NCI-H345 treated with DMSO at 0.1 percent for 48 hours (cell line): Measurements from ENCODE around the gene KRTCAP2.
"Not testable (repeated sequence)": the region's sequence is repeated elsewhere in the genome, so short reads cannot be mapped to it uniquely, and the experiment has no call there.

Experiments
- DNase-seq: peaks from one replicate; lab custom pipeline; 2025; ENCODE audit not compliant: unreplicated experiment; lab: John Stamatoyannopoulos, UW

The KRTCAP2 gene

DNA sequence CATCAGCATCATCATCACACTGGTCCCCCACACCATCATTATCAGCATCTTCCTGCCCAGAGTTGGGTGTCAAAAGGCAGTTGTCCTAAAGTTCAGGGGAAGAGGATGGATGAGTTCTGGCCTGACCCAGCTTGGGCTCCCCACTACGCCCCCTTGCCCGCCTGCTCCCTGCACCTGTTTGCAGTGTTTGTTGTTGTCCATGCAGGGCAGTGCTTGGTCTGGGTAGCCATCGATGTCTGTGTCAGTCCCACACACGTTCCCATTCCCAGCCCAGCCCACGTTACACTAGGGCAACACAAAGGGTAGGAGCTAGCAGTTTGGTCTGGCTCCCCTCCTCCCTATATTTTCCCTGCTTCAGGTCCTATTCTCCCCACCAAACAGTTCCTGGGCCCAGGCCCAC lies 27.8 kb upstream of the KRTCAP2 start:
- DNase-seq, result no peak

DNA sequence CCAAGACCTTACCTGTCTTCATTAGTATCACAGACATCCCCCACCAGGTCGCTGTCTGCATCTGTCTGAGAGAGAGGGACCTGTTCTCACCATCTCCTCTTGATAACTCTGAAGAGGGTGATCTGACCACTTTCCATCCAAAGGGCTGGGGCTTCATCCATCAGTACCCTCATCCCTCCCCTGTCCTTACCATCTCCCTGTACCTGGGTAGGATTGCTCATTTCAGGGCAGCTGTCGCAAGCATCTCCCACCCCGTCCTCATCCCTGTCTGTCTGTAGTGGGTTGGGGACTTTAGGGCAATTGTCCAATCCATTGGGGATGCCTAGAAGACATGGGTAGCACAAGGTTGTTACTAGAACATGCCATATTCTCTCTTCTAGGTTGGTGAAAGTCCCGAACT lies 26.7 kb upstream of the KRTCAP2 start:
- no peak for DNase-seq

DNA sequence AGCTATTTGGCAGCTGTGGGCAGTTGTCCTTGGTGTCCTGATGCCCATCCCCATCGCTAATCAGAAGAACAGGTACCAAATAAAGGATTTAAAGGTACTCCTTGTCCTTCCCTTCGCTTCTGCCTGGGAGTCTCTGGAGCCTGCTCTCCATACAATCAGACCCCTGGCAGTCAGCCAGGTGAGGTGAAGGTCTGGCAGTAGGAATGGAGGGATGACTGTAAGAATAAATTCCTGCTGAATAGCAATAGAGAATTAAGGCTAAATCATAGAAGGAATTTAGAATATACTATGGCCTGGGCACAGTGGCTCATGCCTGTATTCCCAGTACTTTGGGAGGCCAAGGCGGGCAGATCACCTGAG lies 25.4 kb upstream of the KRTCAP2 start:
- no peak for DNase-seq

DNA sequence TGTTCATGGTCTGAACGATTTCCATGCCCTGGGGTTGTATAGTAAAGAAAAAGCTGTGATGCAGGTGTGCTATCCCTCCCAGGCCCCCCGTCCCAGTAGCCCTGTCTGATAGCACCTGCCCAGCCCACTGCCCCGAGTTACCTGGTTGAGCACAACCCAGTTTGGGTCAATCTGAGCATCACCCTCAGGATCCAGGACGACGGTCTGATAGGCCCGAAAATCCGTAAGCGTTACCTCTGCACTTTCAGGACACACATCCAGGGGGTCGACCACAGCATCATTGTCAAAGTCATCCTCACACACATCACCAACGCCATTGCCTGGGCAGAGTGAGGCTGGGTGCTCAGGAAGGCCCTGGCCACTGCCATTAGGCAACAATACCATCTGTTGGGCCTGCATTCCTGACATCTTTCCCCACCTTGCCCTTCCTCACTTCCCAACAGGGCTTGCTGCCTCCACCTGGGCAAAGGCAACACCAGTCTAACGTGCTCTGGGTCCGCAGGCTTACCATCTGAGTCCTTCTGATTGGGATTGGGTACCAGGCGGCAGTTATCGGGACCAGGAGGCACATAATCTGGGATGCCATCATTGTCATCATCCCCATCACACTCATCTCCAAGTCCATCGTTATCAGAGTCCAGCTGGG lies 24.9 kb upstream of the KRTCAP2 start:
- no peak for DNase-seq

DNA sequence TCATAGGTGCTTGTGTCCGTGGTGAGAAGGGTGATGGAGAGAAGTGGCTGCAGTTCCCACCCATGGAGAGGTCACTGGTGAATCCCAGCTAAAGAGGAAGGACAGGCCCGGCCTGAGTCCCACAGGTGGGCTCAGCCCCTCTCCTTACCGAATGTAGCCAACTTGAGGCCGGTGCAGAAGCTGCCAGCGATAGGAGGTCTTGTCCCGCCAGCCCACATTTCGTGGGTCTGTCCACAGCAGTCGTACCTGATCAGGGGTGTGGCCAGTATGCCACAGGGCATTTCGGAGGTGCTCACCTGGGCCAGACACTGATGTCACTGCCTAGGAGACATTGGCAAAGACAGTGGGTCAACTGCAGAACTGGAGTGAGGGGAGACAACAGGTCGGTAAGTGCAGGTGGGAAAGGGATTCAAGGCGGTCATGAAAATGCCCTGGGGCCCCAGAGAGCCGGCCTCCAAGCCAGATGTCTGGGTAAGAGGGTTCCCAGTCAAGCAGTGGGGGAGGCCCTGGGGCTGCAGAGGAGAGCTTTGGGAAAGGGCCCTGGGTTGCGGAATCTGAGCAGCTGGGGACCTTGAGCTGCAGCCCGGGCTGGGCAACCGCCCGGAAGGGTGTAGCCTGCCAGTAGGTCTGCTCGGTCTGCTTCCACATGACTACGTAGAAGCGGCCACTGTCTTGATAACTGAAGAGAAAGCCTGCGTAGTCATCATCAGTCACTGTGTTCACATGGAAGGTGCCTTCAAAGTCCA lies 24.0 kb upstream of the KRTCAP2 start:
- DNase-seq, result no peak

DNA sequence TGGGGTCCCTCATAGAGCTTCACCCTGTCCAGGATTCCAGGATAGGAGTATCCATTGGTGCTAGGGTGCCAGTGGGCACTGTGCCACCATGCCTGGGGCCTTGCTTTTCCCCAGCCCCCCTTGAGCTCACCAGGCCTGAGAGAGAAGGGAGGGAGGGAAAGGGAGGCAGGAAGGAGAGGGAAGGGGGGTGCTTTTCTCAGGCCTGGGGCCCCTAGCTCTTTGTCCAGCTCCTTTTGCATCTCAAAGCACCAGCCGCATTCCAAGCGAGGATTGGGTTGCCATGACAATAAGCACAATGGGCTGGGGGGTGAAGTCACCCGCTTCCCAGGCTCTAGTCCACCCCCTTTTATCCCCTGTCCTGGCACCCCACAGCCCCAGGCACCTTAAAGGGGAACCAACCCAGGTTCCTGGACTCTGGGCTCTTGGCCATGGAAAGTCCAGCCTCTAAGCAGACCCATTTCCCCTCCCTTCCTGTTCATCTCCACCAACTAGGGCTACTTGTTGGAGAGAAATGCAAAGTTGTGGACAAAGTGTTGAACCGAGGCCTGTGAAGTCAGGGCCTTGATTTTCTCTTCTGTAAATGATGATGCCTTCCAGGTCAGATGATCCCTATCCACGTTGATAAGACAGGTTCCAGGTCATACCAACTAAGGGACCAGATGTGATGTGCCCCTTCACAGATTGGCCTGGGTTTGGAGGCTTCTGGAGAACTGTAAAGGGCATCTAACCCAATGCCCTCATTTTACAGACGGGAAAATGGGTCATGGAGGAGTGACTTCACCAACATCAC lies 23.2 kb upstream of the KRTCAP2 start:
- no peak for DNase-seq

DNA sequence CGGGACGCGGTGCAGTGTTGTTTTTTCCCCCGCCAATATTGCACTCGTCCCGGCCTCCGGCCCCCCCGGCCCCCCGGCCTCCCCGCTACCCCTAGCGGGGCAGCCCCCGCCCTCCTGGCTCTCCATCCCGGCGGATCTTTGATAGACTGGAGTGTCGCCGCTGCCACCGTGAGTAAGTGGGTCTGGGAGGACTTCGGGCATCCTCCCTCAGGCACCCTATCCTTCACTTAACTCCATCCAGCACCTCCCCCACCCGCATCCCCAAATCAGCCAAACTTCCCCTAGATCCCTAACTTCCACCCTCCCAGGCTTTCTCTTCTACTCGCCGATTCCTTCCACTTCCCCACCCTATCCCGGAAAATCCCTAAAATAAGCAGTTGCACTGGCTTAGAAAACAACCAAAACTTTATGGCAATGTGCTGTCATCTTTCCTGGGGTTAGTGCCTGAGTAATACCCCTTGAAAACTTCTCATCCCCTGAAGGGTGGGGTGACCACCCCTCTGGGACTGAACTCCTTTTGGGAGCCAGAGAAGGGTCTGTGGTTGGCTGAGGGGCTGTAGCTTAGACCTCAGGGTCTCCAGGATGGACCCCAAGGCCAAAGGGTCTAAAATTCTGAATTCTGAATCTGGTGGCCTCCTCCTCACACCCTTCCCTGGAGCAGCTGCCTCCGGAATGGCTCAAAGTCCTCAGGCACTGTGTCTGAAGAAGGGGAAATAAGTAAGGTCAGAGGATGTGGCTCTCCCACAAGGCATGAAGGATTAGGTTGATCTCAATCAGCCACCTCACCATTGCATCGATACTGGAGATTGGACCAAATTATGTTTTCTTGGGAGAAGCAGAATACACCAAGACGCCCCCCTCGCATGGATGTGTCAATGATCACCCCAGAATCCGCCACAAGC lies 22.3 kb upstream of the KRTCAP2 start:
- no peak for DNase-seq

DNA sequence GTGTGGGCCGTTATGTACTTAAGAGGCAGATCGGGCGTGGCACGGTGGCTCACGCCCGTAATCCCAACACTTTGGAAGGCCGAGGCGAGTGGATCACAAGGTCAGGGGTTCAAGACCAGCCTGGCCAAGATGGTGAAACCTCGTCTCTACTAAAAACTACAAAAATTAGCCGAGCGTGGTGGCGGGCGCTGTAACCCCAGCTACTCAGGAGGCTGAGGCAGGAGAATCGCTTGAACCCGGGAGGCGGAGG lies 20.8 kb upstream of the KRTCAP2 start:
- DNase-seq, result not testable (repeated sequence)

DNA sequence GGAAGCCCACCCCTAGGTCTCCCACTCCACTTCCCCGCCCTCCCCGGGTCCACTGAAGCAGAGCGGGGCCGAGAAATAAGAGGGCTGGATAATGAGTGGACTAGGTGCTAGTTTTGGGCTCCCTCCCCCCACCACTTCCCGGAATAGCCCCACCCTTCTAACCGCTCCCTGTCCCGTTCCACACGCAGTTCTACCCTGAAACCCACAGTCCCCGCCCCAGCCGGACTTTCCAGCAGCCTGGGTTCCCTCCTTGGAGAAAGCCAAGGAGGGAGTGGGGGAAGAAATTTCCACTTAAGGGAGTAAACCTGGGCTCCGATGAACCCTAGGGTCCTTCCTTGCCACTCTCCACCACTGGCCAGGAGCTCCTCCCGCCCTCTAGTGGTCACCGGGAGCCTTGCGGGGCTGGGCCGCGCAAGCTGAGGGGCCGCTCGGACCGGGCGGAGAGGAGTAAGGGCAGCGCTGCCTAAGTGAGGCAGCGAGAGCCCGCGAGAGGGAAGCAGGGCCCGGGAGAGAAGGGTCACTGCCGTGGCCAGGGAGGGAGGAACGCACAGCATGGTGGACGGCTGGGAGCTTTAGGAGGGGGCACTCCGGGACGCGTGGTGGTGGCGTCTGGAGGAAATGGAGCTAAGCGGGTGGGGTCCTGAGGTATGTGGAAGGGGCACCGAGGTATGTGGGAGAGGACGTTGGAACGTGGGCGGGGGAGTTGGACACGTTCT lies 20.3 kb upstream of the KRTCAP2 start:
- peak; percentile 96 for DNase-seq

DNA sequence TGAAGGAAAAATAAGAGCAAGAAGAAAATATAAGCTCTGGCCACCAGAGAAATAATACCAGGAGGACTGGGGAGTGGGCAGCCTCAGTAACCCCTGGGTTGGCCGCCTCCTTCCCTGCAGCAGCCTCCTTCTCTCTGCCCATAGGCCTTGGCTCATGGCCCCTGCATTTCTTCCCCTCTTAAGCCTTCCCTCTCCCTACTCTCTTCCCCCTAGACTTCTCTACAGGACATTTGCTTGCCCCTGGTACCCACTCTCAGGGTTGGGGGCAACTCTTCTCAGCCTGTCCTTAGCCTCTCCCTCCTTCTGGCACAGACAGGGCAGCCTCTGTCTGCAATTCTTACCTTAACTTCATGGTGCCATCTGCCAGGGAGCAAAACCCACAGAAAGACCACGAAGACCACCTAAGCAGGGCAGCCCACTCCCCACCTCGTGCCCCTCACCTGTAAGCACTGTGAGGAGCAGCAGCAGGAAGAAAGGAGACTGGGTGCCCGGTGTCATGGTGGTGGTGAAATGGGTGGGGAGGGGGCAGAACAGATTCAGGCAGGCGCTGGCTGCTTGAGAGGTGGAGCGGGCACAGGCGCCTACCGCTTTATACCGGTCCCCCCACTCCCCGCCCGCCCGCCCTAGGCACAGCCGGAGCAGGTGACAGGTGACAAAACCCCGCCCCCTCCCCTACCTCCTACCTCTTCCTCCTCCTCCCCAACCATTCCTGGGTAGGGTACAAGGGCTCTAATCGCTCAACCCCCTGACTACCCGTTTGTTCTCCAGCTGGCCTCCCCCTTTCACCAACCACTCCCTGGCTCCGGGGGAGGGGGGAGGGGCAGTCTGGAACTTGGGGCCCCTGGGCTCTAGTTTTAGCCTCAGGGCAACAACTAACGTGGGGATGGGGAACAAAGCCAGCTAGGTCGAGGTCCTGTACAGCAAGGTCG lies 19.5 kb upstream of the KRTCAP2 start:
- DNase-seq, result peak; percentile 84

DNA sequence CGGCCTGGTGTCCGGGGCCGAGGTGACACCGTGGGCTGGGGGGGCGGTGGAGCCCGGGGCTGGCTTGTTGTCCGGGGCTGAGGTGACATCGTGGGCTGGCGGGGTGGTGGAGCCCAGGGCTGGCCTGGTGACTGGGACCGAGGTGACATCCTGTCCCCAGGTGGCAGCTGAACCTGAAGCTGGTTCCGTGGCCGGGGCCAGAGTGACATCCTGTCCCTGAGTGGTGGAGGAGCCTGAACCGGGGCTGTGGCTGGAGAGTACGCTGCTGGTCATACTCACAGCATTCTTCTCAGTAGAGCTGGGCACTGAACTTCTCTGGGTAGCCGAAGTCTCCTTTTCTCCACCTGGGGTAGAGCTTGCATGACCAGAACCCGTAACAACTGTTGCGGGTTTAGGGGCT lies 18.8 kb upstream of the KRTCAP2 start:
- DNase-seq, result no peak

DNA sequence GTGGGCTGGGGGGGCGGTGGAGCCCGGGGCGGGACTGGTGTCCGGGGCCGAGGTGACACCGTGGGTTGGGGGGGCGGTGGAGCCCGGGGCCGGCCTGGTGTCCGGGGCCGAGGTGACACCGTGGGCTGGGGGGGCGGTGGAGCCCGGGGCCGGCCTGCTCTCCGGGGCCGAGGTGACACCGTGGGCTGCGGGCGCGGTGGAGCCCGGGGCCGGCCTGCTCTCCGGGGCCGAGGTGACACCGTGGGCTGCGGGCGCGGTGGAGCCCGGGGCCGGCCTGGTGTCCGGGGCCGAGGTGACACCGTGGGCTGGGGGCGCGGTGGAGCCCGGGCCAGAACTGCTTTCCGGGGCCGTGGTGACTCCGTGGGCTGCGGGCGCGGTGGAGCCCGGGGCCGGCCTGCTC lies 16.8 kb upstream of the KRTCAP2 start:
- not testable (repeated sequence) for DNase-seq

DNA sequence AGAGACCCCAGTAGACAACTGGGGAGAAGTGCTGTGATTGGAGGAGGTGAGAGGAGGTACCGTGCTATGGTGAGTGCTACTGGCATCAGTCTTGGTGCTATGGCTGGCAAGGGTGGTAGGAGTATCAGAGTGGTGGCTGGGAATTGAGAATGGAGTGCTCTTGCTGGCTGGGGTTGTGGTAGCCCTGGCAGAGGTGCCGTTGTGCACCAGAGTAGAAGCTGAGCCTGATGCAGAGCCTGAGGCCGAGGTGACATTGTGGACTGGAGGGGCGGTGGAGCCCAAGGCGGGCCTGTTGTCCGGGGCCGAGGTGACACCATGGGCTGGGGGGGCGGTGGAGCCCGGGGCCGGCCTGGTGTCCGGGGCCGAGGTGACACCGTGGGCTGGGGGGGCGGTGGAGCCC lies 15.2 kb upstream of the KRTCAP2 start:
- no peak for DNase-seq

DNA sequence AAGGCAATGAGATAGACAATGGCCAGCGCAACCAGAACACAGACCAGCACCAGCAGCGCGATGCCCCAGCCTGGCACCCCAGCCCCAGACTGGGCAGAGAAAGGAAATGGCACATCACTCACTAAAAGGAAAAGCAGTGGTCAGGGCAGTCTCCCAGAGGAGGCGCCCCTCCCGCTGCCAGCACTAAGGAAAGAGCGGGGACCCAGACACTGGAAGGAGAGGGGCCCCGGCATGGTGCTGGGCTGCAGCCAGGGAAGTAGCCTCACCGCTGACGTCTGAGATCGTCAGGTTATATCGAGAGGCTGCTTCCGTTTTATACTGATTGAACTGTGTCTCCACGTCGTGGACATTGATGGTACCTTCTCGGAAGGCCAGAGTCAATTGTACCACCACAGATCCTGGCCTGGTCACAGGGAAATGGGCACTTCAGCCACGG lies 14.4 kb upstream of the KRTCAP2 start:
- no peak for DNase-seq

DNA sequence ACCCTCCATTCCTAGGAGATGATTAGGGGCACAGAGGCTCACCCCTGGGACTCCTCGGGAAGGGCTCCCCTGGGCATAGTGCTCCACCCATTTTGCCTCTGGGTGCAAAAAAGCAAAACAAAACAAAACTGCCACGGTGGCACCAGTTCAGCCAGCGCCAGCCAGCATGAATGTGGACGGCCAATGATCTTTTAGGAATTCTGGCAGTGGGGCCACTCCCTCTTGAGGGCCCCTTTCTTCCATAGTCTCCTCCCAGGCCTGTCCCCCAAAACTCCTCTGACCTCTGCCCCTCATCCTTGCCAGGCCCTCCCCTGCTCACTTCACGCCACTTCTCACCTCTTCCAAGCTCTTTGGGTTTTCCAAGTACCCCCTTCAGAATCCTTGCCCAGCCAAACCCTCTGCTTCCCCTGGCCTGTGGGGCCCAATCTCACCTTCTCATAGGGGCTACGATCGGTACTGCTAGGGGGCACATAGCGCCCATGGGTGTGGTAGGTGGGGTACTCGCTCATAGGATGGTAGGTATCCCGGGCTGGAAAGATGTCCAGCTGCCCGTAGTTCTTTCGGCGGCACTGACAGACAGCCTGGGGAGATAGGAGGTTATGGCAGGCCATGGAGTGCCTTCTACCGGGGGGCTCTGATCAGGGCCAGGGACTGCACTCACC lies 13.8 kb upstream of the KRTCAP2 start:
- no peak for DNase-seq

DNA sequence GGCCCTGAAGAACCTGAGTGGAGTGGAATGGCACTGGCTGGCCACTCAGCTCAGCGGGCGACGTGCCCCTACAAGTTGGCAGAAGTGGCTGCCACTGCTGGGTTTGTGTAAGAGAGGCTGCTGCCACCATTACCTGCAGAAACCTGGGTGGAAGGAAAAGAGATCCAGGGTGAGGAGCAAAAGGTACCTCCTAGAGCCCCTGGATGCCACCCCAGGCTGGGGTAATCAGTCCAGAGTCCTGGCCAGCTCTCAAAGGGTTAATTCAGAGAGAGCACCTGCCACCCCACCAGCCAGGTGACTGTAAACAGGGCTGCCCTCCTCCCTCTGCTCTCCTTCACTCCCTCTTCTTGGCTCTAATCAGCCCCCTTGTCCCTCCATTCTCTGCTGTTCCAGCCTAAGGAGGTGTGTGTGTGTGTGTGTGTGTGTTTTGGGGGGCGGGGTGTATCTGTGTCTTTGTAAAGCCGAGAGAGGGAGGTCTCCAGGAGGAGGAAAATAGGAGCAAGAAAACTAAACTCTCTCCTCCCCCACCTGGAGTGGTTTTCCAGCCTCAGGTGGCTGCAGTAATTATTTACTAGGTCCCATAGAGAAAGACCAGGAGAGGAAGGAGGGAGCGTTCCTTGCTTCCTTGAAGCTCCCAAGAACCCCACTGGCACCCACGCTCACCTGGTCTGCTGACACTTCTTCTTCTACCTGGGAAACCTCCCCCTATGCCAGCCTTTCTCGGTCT lies 13.1 kb upstream of the KRTCAP2 start:
- DNase-seq, result no peak

DNA sequence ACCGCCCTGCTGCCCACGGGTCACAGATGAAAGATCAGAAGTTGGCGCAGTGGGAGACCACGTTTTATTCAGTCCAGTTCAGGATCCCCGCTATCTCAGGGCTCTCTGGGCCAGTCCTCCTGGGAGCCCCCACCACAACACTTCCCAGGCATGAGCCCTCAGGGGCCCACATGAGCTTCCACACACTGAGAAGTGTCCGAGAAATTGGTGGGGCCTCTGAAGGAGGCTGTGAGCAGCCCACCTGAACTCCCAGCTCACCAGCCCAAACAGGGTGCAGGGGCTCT lies 12.6 kb upstream of the KRTCAP2 start:
- no peak for DNase-seq

DNA sequence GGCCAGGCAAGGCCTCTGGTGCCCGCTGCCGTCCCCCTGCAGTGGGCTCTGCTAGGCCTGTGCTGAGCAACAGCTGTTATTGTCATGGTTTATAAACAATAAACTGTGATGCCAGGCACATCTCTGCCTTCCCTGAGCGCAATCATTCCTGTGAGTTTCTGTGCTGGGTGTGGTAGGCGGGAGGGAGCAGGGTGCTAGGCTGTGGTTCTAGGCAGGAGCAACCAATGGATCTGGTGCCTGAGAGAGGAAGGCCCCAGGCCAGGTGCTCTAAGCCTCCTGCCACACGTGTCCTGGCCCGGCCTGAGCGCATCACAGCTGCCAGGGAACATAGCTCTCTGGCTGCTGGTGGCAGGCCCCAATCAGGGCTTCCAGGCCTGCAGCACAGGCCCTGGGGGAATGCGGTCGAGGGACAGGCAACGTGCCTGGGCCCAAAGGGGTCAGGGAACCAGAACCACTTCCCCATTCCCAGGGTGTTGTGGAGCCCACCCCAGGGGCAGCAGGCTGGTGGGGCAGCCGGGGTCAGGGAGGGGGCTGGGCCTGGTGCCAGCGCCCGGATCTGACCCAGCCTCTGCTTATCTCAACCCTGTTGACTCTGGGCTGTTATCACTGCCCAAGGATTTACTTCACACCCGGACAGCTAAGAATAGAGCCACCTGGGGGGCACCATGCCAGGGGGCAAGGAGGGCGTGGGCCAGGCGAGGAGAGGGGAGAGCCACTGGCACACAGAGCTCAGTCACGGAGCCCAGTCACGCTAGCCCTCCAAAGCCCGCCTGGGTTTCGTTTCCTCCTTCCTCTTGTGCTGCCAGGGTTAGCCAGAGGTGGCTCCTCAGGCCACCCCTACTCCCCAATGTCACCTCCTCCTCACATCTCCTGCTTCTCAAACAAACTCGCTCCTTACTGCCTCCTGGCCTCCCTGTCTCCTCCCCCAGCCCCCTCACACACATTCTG lies 12.0 kb upstream of the KRTCAP2 start:
- no peak for DNase-seq
